HEK293 (cell line): Measurements from ENCODE around the gene BTBD18.

Source experiments
- CTCF ChIA-PET: fragments of 350-600 bp; formaldehyde crosslinking; extraction: SDS; loops from one replicate; lab custom pipeline; 2021; ENCODE audit warnings: antibody characterized with exemption; lab: Yijun Ruan, JAX
- POLR2A ChIA-PET: fragments of 300-600 bp; formaldehyde crosslinking; extraction: SDS; loops from one replicate; lab custom pipeline; 2020; ENCODE audit warnings: antibody characterized with exemption, inconsistent platforms; lab: Yijun Ruan, JAX
- H3K27ac ChIP-seq: fragments of 200-500 bp; sonication (Bioruptor generic); 2 replicates; pipeline ENCODE4 v1.5.1; 2014; ENCODE audit warnings: low read depth, low read length, control low read depth, inconsistent platforms; ENCODE audit errors: extremely low read depth
- H3K36me3 ChIP-seq, 2 experiments: fragments of 200-500 bp in 1 of 2; sonication (Bioruptor generic) in 1 of 2; 1 replicate in 1 of 2; 2 replicates in 1 of 2; pipeline ENCODE4 v1.5.1; 2014 to 2017; ENCODE audit warnings: inconsistent platforms in 2 of 2, low read length in 2 of 2; ENCODE audit not compliant: control insufficient read depth in 2 of 2, insufficient read depth in 1 of 2
- H3K4me1 ChIP-seq: fragments of 200-500 bp; sonication (Bioruptor generic); 2 replicates; pipeline ENCODE4 v1.5.1; 2014; ENCODE audit warnings: mild to moderate bottlenecking, low read length, inconsistent platforms; ENCODE audit not compliant: control insufficient read depth, insufficient read depth
- H3K4me3 ChIP-seq: 2 replicates; pipeline ENCODE4 v1.5.1; 2011; ENCODE audit warnings: low read depth, mild to moderate bottlenecking, control low read depth, low read length, moderate library complexity
- H3K9me3 ChIP-seq: fragments of 200-500 bp; sonication (Bioruptor generic); 2 replicates; pipeline ENCODE4 v1.5.1; 2014; ENCODE audit warnings: low read depth, low read length, inconsistent platforms; ENCODE audit not compliant: control insufficient read depth, insufficient read depth
- KLF1 ChIP-seq: fragments of 450-650 bp; formaldehyde crosslinking; IDR thresholded peaks from 2 replicates; pipeline ENCODE4 v1.5.1; 2016; ENCODE audit warnings: missing biosample characterization, missing genetic modification characterization
- KLF10 ChIP-seq: fragments of 450-650 bp; IDR thresholded peaks from 2 replicates; pipeline ENCODE4 v1.5.1; 2018; ENCODE audit warnings: missing biosample characterization, mild to moderate bottlenecking, missing genetic modification characterization
- KLF8 ChIP-seq: fragments of 450-650 bp; formaldehyde crosslinking; IDR thresholded peaks from 2 replicates; pipeline ENCODE4 v1.5.1; 2016; ENCODE audit warnings: missing biosample characterization, missing genetic modification characterization
- MZF1 ChIP-seq: fragments of 450-650 bp; formaldehyde crosslinking; IDR thresholded peaks from 2 replicates; pipeline ENCODE4 v1.5.1; 2017; ENCODE audit warnings: missing biosample characterization, missing genetic modification characterization, borderline replicate concordance
- OVOL3 ChIP-seq: fragments of 450-650 bp; formaldehyde crosslinking; IDR thresholded peaks from 2 replicates; pipeline ENCODE4 v1.5.1; 2016; ENCODE audit warnings: missing biosample characterization, missing genetic modification characterization
- SP3 ChIP-seq: fragments of 450-650 bp; formaldehyde crosslinking; IDR thresholded peaks from 2 replicates; pipeline ENCODE4 v1.5.1; 2016; ENCODE audit warnings: missing biosample characterization, missing genetic modification characterization
- TCF7L2 ChIP-seq: IDR thresholded peaks from 2 replicates; pipeline ENCODE4 v1.6.1; 2011; ENCODE audit warnings: low read depth, mild to moderate bottlenecking, inconsistent platforms, low read length, moderate library complexity, borderline replicate concordance
- ZBTB17 ChIP-seq: fragments of 450-650 bp; formaldehyde crosslinking; IDR thresholded peaks from 2 replicates; pipeline ENCODE4 v1.5.1; 2016; ENCODE audit warnings: missing biosample characterization, missing genetic modification characterization
- ZFHX2 ChIP-seq: fragments of 450-650 bp; formaldehyde crosslinking; conservative IDR thresholded peaks from 2 replicates; pipeline ENCODE4 v1.5.1; 2016; ENCODE audit warnings: missing biosample characterization, missing genetic modification characterization
- ZFP69B ChIP-seq: fragments of 450-650 bp; formaldehyde crosslinking; IDR thresholded peaks from 2 replicates; pipeline ENCODE4 v1.5.1; 2016; ENCODE audit warnings: missing biosample characterization, missing genetic modification characterization
- ZNF132 ChIP-seq: fragments of 450-650 bp; formaldehyde crosslinking; IDR thresholded peaks from 2 replicates; pipeline ENCODE4 v1.5.1; 2017; ENCODE audit warnings: missing biosample characterization, missing genetic modification characterization, borderline replicate concordance
- ZNF248 ChIP-seq: fragments of 450-650 bp; formaldehyde crosslinking; IDR thresholded peaks from 2 replicates; pipeline ENCODE4 v1.5.1; 2017; ENCODE audit warnings: missing biosample characterization, missing genetic modification characterization
- ZNF302 ChIP-seq: fragments of 450-650 bp; formaldehyde crosslinking; IDR thresholded peaks from 2 replicates; pipeline ENCODE4 v1.5.1; 2016; ENCODE audit warnings: missing biosample characterization, missing genetic modification characterization, low read depth
- ZNF426 ChIP-seq: fragments of 450-650 bp; formaldehyde crosslinking; IDR thresholded peaks from 2 replicates; pipeline ENCODE4 v1.5.1; 2017; ENCODE audit warnings: missing biosample characterization, missing genetic modification characterization, mild to moderate bottlenecking, inconsistent platforms, moderate library complexity
- ZNF433 ChIP-seq: fragments of 450-650 bp; formaldehyde crosslinking; IDR thresholded peaks from 2 replicates; pipeline ENCODE4 v1.5.1; 2016; ENCODE audit warnings: missing biosample characterization, missing genetic modification characterization, low read depth
- ZNF521 ChIP-seq: fragments of 450-650 bp; formaldehyde crosslinking; IDR thresholded peaks from 2 replicates; pipeline ENCODE4 v1.5.1; 2017; ENCODE audit warnings: missing biosample characterization, mild to moderate bottlenecking, missing genetic modification characterization
- ZNF555 ChIP-seq: fragments of 450-650 bp; formaldehyde crosslinking; conservative IDR thresholded peaks from 2 replicates; pipeline ENCODE4 v1.5.1; 2017; ENCODE audit warnings: missing biosample characterization, mild to moderate bottlenecking, missing genetic modification characterization, inconsistent platforms
- ZNF600 ChIP-seq: fragments of 450-650 bp; formaldehyde crosslinking; IDR thresholded peaks from 2 replicates; pipeline ENCODE4 v1.5.1; 2016; ENCODE audit warnings: missing biosample characterization, missing genetic modification characterization
- ZNF76 ChIP-seq: fragments of 450-650 bp; formaldehyde crosslinking; IDR thresholded peaks from 2 replicates; pipeline ENCODE4; 2016; ENCODE audit warnings: low read depth, missing biosample characterization, missing genetic modification characterization, borderline replicate concordance
- TF ChIP-seq, protein P1 (sequence below): fragments of 450-650 bp; formaldehyde crosslinking; IDR thresholded peaks from 2 replicates; pipeline ENCODE4 v1.5.1; 2016; ENCODE audit warnings: missing biosample characterization, missing genetic modification characterization
- TF ChIP-seq, protein P2 (sequence below): fragments of 450-650 bp; formaldehyde crosslinking; IDR thresholded peaks from 2 replicates; pipeline ENCODE4 v1.5.1; 2017; ENCODE audit warnings: missing biosample characterization, missing genetic modification characterization
- TF ChIP-seq, protein P3 (sequence below): fragments of 450-650 bp; formaldehyde crosslinking; IDR thresholded peaks from 2 replicates; pipeline ENCODE4 v1.5.1; 2017; ENCODE audit warnings: missing biosample characterization, missing genetic modification characterization
- TF ChIP-seq, protein P4 (sequence below): fragments of 450-650 bp; formaldehyde crosslinking; IDR thresholded peaks from 2 replicates; pipeline ENCODE4 v1.5.1; 2016; ENCODE audit warnings: missing biosample characterization, missing genetic modification characterization
- TF ChIP-seq, protein P5 (sequence below): IDR thresholded peaks from 2 replicates; pipeline ENCODE4 v1.6.1; 2011; ENCODE audit warnings: mild to moderate bottlenecking, low read depth, low read length, borderline replicate concordance
- TF ChIP-seq, protein P6 (sequence below): fragments of 450-650 bp; formaldehyde crosslinking; IDR thresholded peaks from 2 replicates; pipeline ENCODE4 v1.5.1; 2016; ENCODE audit warnings: missing biosample characterization, missing genetic modification characterization, borderline replicate concordance

BTBD18 gene

DNA sequence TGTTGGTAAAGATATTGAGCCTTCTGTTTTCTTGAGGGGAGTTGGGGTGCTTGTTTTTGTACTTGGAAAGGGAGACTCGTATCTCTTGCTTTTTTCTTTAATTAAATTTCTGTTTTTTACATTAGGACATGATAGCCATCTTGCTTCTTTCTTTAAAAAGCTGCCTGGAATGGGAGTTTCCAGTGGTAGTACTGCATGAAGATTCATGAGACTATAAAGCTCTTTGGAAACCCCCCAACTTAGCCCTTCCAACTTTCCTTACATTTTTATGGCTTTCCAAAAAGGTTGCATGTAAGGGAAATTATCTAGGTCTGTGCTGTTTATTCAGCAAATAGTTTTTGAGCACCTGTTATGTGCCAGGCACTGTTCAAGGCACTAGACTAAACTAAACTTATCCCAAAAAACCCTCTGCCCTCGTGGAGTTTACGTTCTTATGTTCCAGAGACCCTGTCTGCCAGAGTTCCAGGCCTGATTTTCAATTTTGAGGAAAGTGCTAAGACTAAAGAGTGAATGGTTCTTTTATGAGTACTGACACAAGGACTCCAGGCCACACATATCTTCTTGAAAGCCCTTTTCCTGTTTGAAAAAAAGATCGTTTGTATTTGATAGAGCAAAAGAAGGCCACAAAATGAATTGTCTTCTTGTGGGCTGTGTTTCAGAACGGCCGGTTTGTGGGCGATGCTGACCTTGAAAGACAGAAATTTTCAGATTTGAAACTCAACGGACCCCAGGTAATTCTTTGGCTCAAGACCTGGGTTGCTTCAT is 41.9 kb upstream of the BTBD18 start:
- H3K9me3 ChIP-seq = no peaks in the 10 kb centered on the region
- H3K27ac ChIP-seq = no peak overlapping the region
- peaks cover 6 to 50% of the 10 kb centered on the region in 2 experiments; a peak in 2 of 3 replicates for H3K36me3 ChIP-seq
- no peak overlapping the region for H3K4me3 ChIP-seq
- POLR2A ChIA-PET = no interaction called here
- no peaks in the 10 kb centered on the region for H3K4me1 ChIP-seq
- CTCF ChIA-PET = no interaction called here
- TF ChIP-seq ZNF600 = no peak
- TF ChIP-seq ZBTB17 (tag by site-specific recombination) = no peak
- TF ChIP-seq OVOL3 (tag by site-specific recombination) = no peak
- TF ChIP-seq ZNF132 (tag by site-specific recombination) = no peak
- TF ChIP-seq KLF1 (tag by site-specific recombination) = no peak
- no peak for TF ChIP-seq SP3 (tag by site-specific recombination)
- TF ChIP-seq ZNF248 (tag by site-specific recombination) = no peak
- TF ChIP-seq TCF7L2 = no peak
- TF ChIP-seq, protein P1, sequence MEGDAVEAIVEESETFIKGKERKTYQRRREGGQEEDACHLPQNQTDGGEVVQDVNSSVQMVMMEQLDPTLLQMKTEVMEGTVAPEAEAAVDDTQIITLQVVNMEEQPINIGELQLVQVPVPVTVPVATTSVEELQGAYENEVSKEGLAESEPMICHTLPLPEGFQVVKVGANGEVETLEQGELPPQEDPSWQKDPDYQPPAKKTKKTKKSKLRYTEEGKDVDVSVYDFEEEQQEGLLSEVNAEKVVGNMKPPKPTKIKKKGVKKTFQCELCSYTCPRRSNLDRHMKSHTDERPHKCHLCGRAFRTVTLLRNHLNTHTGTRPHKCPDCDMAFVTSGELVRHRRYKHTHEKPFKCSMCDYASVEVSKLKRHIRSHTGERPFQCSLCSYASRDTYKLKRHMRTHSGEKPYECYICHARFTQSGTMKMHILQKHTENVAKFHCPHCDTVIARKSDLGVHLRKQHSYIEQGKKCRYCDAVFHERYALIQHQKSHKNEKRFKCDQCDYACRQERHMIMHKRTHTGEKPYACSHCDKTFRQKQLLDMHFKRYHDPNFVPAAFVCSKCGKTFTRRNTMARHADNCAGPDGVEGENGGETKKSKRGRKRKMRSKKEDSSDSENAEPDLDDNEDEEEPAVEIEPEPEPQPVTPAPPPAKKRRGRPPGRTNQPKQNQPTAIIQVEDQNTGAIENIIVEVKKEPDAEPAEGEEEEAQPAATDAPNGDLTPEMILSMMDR = no peak
- TF ChIP-seq, protein P2, sequence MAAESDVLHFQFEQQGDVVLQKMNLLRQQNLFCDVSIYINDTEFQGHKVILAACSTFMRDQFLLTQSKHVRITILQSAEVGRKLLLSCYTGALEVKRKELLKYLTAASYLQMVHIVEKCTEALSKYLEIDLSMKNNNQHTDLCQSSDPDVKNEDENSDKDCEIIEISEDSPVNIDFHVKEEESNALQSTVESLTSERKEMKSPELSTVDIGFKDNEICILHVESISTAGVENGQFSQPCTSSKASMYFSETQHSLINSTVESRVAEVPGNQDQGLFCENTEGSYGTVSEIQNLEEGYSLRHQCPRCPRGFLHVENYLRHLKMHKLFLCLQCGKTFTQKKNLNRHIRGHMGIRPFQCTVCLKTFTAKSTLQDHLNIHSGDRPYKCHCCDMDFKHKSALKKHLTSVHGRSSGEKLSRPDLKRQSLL (tag by site-specific recombination) = no peak
- TF ChIP-seq ZFHX2 (tag by site-specific recombination) = no peak
- no peak for TF ChIP-seq KLF8 (tag by site-specific recombination)
- no peak for TF ChIP-seq MZF1
- no peak for TF ChIP-seq ZFP69B (tag by site-specific recombination)

DNA sequence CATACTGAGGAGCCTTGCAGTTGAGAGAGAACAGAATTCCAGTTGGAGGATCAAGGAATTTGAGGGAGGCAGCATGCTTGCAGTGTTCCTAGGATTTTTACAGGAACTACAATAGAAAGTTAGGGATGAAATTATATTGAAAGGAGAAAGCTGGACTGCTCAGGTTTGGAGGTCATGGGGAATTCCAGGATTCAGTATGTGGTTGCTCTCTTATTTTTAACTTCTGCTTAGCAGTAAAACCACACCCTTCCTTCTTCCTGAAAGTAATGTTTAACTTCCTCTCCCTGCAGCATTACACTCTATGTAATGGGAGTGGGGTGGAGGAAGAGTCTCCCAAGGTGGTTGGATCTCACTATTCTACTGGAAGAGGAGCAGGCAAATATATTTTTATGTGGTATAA is 41.3 kb upstream of the BTBD18 start:
- CTCF ChIA-PET = interaction anchor here (0.7 kb wide), 1 partner anchor 198 kb away, joined by 3 read pairs; no protein-coding TSS in a partner anchor
- POLR2A ChIA-PET = no interaction called here
- Histone ChIP-seq H3K27ac (no peak overlapping the region), H3K9me3 (no peaks in the 10 kb centered on the region), H3K36me3 (peaks cover 4 to 48% of the 10 kb centered on the region in 2 experiments; a peak in 2 of 3 replicates), H3K4me3 (no peak overlapping the region), H3K4me1 (no peaks in the 10 kb centered on the region)
- TF ChIP-seq, protein P3, sequence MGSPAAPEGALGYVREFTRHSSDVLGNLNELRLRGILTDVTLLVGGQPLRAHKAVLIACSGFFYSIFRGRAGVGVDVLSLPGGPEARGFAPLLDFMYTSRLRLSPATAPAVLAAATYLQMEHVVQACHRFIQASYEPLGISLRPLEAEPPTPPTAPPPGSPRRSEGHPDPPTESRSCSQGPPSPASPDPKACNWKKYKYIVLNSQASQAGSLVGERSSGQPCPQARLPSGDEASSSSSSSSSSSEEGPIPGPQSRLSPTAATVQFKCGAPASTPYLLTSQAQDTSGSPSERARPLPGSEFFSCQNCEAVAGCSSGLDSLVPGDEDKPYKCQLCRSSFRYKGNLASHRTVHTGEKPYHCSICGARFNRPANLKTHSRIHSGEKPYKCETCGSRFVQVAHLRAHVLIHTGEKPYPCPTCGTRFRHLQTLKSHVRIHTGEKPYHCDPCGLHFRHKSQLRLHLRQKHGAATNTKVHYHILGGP = no peak
- TF ChIP-seq ZNF302 = no peak
- TF ChIP-seq, protein P4, sequence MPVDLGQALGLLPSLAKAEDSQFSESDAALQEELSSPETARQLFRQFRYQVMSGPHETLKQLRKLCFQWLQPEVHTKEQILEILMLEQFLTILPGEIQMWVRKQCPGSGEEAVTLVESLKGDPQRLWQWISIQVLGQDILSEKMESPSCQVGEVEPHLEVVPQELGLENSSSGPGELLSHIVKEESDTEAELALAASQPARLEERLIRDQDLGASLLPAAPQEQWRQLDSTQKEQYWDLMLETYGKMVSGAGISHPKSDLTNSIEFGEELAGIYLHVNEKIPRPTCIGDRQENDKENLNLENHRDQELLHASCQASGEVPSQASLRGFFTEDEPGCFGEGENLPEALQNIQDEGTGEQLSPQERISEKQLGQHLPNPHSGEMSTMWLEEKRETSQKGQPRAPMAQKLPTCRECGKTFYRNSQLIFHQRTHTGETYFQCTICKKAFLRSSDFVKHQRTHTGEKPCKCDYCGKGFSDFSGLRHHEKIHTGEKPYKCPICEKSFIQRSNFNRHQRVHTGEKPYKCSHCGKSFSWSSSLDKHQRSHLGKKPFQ = no peak
- no peak for TF ChIP-seq ZNF76
- TF ChIP-seq, protein P5, sequence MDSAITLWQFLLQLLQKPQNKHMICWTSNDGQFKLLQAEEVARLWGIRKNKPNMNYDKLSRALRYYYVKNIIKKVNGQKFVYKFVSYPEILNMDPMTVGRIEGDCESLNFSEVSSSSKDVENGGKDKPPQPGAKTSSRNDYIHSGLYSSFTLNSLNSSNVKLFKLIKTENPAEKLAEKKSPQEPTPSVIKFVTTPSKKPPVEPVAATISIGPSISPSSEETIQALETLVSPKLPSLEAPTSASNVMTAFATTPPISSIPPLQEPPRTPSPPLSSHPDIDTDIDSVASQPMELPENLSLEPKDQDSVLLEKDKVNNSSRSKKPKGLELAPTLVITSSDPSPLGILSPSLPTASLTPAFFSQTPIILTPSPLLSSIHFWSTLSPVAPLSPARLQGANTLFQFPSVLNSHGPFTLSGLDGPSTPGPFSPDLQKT = no peak
- no peak for TF ChIP-seq ZNF433 (tag by site-specific recombination)
- TF ChIP-seq MZF1 = no peak
- TF ChIP-seq ZNF521 (tag by site-specific recombination) = no peak
- no peak for TF ChIP-seq ZNF426
- TF ChIP-seq, protein P6, sequence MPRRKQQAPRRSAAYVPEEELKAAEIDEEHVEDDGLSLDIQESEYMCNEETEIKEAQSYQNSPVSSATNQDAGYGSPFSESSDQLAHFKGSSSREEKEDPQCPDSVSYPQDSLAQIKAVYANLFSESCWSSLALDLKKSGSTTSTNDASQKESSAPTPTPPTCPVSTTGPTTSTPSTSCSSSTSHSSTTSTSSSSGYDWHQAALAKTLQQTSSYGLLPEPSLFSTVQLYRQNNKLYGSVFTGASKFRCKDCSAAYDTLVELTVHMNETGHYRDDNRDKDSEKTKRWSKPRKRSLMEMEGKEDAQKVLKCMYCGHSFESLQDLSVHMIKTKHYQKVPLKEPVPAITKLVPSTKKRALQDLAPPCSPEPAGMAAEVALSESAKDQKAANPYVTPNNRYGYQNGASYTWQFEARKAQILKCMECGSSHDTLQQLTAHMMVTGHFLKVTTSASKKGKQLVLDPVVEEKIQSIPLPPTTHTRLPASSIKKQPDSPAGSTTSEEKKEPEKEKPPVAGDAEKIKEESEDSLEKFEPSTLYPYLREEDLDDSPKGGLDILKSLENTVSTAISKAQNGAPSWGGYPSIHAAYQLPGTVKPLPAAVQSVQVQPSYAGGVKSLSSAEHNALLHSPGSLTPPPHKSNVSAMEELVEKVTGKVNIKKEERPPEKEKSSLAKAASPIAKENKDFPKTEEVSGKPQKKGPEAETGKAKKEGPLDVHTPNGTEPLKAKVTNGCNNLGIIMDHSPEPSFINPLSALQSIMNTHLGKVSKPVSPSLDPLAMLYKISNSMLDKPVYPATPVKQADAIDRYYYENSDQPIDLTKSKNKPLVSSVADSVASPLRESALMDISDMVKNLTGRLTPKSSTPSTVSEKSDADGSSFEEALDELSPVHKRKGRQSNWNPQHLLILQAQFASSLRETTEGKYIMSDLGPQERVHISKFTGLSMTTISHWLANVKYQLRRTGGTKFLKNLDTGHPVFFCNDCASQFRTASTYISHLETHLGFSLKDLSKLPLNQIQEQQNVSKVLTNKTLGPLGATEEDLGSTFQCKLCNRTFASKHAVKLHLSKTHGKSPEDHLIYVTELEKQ (tag by site-specific recombination) = no peak
- no peak for TF ChIP-seq KLF10
- no peak for TF ChIP-seq ZNF555 (tag by site-specific recombination)
